ENCODE measurements around the gene SMYD4. TPM values are rescaled to one million over a fixed set of nuclear protein-coding genes. Genes with fewer than 3 reads are reported as not detected.

The SMYD4 gene
- total RNA-seq, 1 experiment from 2014 or later, result 28.1 TPM

GRCh38 chr17:1733759-1734158 lies 95.9 kb downstream of the SMYD4 start:
- BruUV-seq (replicated peaks), result no TSS peak
- H3K4me1 ChIP-seq (ENCODE audit: insufficient read depth, low read length, poor library complexity, severe bottlenecking), result peaks cover 18% of the 10 kb centered on the region

GRCh38 chr17:1732833-1733321 lies 96.8 kb downstream of the SMYD4 start:
- DNase-seq (ENCODE audit: low spot score), result no peak
- no peak overlapping the region for H3K27ac ChIP-seq (ENCODE audit: low read depth, low read length, poor library complexity, severe bottlenecking)
- CTCF ChIA-PET, result no interaction called here
- TF ChIP-seq EZH2 (IDR thresholded peaks at IDR 0.05; ENCODE audit: borderline replicate concordance, low read depth, low read length, poor library complexity, severe bottlenecking) (no peak), CTCF (conservative IDR thresholded peaks at IDR 0.05; ENCODE audit: low read depth, low read length) (no peak)
- H3K4me3 ChIP-seq (ENCODE audit: low read depth, low read length, poor library complexity, severe bottlenecking), result no peak overlapping the region
- H3K27me3 ChIP-seq (replicated peaks; ENCODE audit: insufficient read depth, low read depth, low read length, poor library complexity), result no peaks in the 10 kb centered on the region
- intact Hi-C loops (cut with micrococcal nuclease; ENCODE audit: unreplicated experiment), result no loop called here
- BruUV-seq (replicated peaks), result no TSS peak
- H3K4me1 ChIP-seq (ENCODE audit: insufficient read depth, low read length, poor library complexity, severe bottlenecking), result peaks cover 18% of the 10 kb centered on the region
- H3K36me3 ChIP-seq (ENCODE audit: insufficient read depth, low read length, poor library complexity, severe bottlenecking), result no peaks in the 10 kb centered on the region
- POLR2A ChIA-PET (ENCODE audit: low non-redundant PET), result no interaction called here
- H3K9me3 ChIP-seq (ENCODE audit: low read depth, low read length, poor library complexity, severe bottlenecking), result no peaks in the 10 kb centered on the region

More at GRCh38 chr17:1733759-1734158, 95.9 kb downstream of the SMYD4 start:
- intact Hi-C loops (cut with micrococcal nuclease; ENCODE audit: unreplicated experiment), result no loop called here
- TF ChIP-seq EZH2 (IDR thresholded peaks at IDR 0.05; ENCODE audit: borderline replicate concordance, low read depth, low read length, poor library complexity, severe bottlenecking) (no peak), CTCF (conservative IDR thresholded peaks at IDR 0.05; ENCODE audit: low read depth, low read length) (no peak)
- H3K27me3 ChIP-seq (replicated peaks; ENCODE audit: insufficient read depth, low read depth, low read length, poor library complexity), result no peaks in the 10 kb centered on the region
- ChIA-PET POLR2A (ENCODE audit: low non-redundant PET) (no interaction called here), CTCF (no interaction called here)
- H3K27ac ChIP-seq (ENCODE audit: low read depth, low read length, poor library complexity, severe bottlenecking), result no peak overlapping the region
- H3K36me3 ChIP-seq (ENCODE audit: insufficient read depth, low read length, poor library complexity, severe bottlenecking), result no peaks in the 10 kb centered on the region
- H3K4me3 ChIP-seq (ENCODE audit: low read depth, low read length, poor library complexity, severe bottlenecking), result no peak overlapping the region
- no peak for DNase-seq (ENCODE audit: low spot score)
- no peaks in the 10 kb centered on the region for H3K9me3 ChIP-seq (ENCODE audit: low read depth, low read length, poor library complexity, severe bottlenecking)

GRCh38 chr17:1732241-1732832 lies 97.4 kb downstream of the SMYD4 start:
- TF ChIP-seq EZH2 (IDR thresholded peaks at IDR 0.05; ENCODE audit: borderline replicate concordance, low read depth, low read length, poor library complexity, severe bottlenecking) (no peak), CTCF (conservative IDR thresholded peaks at IDR 0.05; ENCODE audit: low read depth, low read length) (no peak)
- H3K27me3 ChIP-seq (replicated peaks; ENCODE audit: insufficient read depth, low read depth, low read length, poor library complexity), result no peaks in the 10 kb centered on the region
- ChIA-PET CTCF (no interaction called here), POLR2A (ENCODE audit: low non-redundant PET) (no interaction called here)
- no peaks in the 10 kb centered on the region for H3K36me3 ChIP-seq (ENCODE audit: insufficient read depth, low read length, poor library complexity, severe bottlenecking)
- H3K9me3 ChIP-seq (ENCODE audit: low read depth, low read length, poor library complexity, severe bottlenecking), result no peaks in the 10 kb centered on the region
- no peak overlapping the region for H3K27ac ChIP-seq (ENCODE audit: low read depth, low read length, poor library complexity, severe bottlenecking)
- peaks cover 17% of the 10 kb centered on the region for H3K4me1 ChIP-seq (ENCODE audit: insufficient read depth, low read length, poor library complexity, severe bottlenecking)
- no TSS peak for BruUV-seq (replicated peaks)
- intact Hi-C loops (cut with micrococcal nuclease; ENCODE audit: unreplicated experiment), result no loop called here
- no peak for DNase-seq (ENCODE audit: low spot score)
- H3K4me3 ChIP-seq (ENCODE audit: low read depth, low read length, poor library complexity, severe bottlenecking), result no peak overlapping the region
